Upper lobe of left lung (tissue), 6 donors: ENCODE results near the gene TBC1D9. TPM values are rescaled to one million over a fixed set of nuclear protein-coding genes. Genes with fewer than 3 reads are reported as not detected.

Source experiments
- ATAC-seq, 2 donors: fragments of 200-7000 bp; cut with Tn5 transposase; one replicate each; pipeline ENCODE4 v1.9.1; 2022; ENCODE audit warnings: mild to moderate bottlenecking in 2 of 2, moderate library complexity in 2 of 2; ENCODE audit not compliant: low FRiP score in 2 of 2
- DNase-seq, 2 donors: peaks; one replicate each; pipeline ENCODE4 v3.0.0-alpha.2; 2019 to 2020
- H3K27ac ChIP-seq, 4 donors: fragments of 200-600 bp; sonication (generic); one replicate each; pipeline ENCODE4 v1.5.1; 2016 to 2019
- H3K27me3 ChIP-seq, 4 donors: fragments of 200-600 bp; sonication (generic); one replicate each; pipeline ENCODE4 v1.5.1; 2017 to 2019
- H3K36me3 ChIP-seq, 4 donors: fragments of 200-600 bp; sonication (generic); one replicate each; pipeline ENCODE4 v1.5.1; 2016 to 2019
- H3K4me1 ChIP-seq, 4 donors: fragments of 200-600 bp; sonication (generic); one replicate each; pipeline ENCODE4 v1.5.1; 2018 to 2019
- H3K4me3 ChIP-seq, 4 donors: fragments of 200-600 bp; sonication (generic); one replicate each; pipeline ENCODE4 v1.5.1; 2017 to 2019; ENCODE audit warnings: mild to moderate bottlenecking in 2 of 4, moderate library complexity in 1 of 4
- H3K9me3 ChIP-seq, 4 donors: fragments of 200-600 bp; sonication (generic); one replicate each; pipeline ENCODE4 v1.5.1; 2018 to 2019
- CTCF ChIP-seq, 6 experiments: fragments of 450-650 bp in 4 of 6; fragments of 200-600 bp in 2 of 6; sonication (generic) in 2 of 6; IDR thresholded peaks; one replicate each; pipeline ENCODE4 v1.5.1; 2016 to 2019; ENCODE audit warnings: antibody characterized with exemption in 6 of 6
- EP300 ChIP-seq, 4 donors: sonication (generic); formaldehyde crosslinking; IDR thresholded peaks; one replicate each; pipeline ENCODE4 v1.5.1; 2017; ENCODE audit warnings: antibody characterized with exemption in 4 of 4, control low read depth in 2 of 4
- POLR2A ChIP-seq, 4 donors: fragments of 450-650 bp; IDR thresholded peaks; one replicate each; pipeline ENCODE4 v1.5.1; 2016 to 2017; ENCODE audit warnings: antibody characterized with exemption in 4 of 4, mild to moderate bottlenecking in 2 of 4
- POLR2AphosphoS5 ChIP-seq, 2 donors: sonication (generic); formaldehyde crosslinking; IDR thresholded peaks; one replicate each; pipeline ENCODE4 v1.5.1; 2017; ENCODE audit warnings: antibody characterized with exemption in 2 of 2
- WGBS, 2 donors: methylation state at CpG; one replicate each; pipeline ENCODE4 v1.1.5; 2017 to 2018; 5-methylcytosine and 5-hydroxymethylcytosine counted together
- total RNA-seq, 6 donors: library from RNA; depleted of rRNA in 4 of 6; stranded (reverse); fragments of >200 nt in 4 of 6; gene quantifications; one replicate each; pipeline versions ENCODE4 v1.1.0 to v1.2.1, GENCODE V29; 2016 to 2021
- donor health status: DM: no; HTN: no; CAD: no; lungs with moderate emphysema.
- donor health status: DM: no; HTN: yes; CAD: no; lungs with severe emphysema.

TBC1D9 gene
- total RNA-seq, 6 donors from 2014 or later = 33.7 to 41.9 (median 38.1) TPM

GRCh38 chr4:140702096-140702757 lies 54.0 kb downstream of the TBC1D9 start:
- TF ChIP-seq POLR2AphosphoS5 (IDR thresholded peaks at IDR 0.05) = no peak
- no peak for TF ChIP-seq EP300 (IDR thresholded peaks at IDR 0.05)
- no peak for TF ChIP-seq CTCF (IDR thresholded peaks at IDR 0.05)
- no peak for TF ChIP-seq POLR2A (IDR thresholded peaks at IDR 0.05)
- H3K36me3 ChIP-seq = no peaks in the 10 kb centered on the region
- 92 to 94% methylated on average over 6 of the region's 6 CpGs for WGBS, 2 donors

GRCh38 chr4:140701071-140701470 lies 55.1 kb downstream of the TBC1D9 start:
- no peak for ATAC-seq
- Histone ChIP-seq H3K4me1 (peaks cover 6 to 20% (median 12%) of the 10 kb centered on the region in 4 donors), H3K36me3 (no peaks in the 10 kb centered on the region), H3K27ac (no peak overlapping the region), H3K27me3 (no peaks in the 10 kb centered on the region), H3K4me3 (no peak overlapping the region), H3K9me3 (no peaks in the 10 kb centered on the region)
- no peak for DNase-seq
- TF ChIP-seq EP300 (IDR thresholded peaks at IDR 0.05) (no peak), POLR2A (IDR thresholded peaks at IDR 0.05) (no peak), POLR2AphosphoS5 (IDR thresholded peaks at IDR 0.05) (no peak), CTCF (IDR thresholded peaks at IDR 0.05) (no peak)
- WGBS, 2 donors = 89 to 90% methylated on average over 6 of the region's 6 CpGs

More at GRCh38 chr4:140702096-140702757, 54.0 kb downstream of the TBC1D9 start:
- Histone ChIP-seq H3K9me3 (no peaks in the 10 kb centered on the region), H3K27ac (no peak overlapping the region), H3K4me3 (no peak overlapping the region), H3K27me3 (no peaks in the 10 kb centered on the region), H3K4me1 (peaks cover 7 to 23% (median 17%) of the 10 kb centered on the region in 4 donors)
- DNase-seq = no peak
- no peak for ATAC-seq

GRCh38 chr4:140697709-140698560 lies 58.2 kb downstream of the TBC1D9 start:
- H3K9me3 ChIP-seq = no peaks in the 10 kb centered on the region
- ATAC-seq = peak in 1 of 2 donors; percentile 25
- no peak for DNase-seq
- peaks cover 0 to 11% (median 4%) of the 10 kb centered on the region in 4 donors for H3K4me1 ChIP-seq
- no peaks in the 10 kb centered on the region for H3K36me3 ChIP-seq
- H3K27ac ChIP-seq = peak overlapping the region in 1 of 4 donors; percentile 8
- TF ChIP-seq CTCF (IDR thresholded peaks at IDR 0.05) (no peak), POLR2AphosphoS5 (IDR thresholded peaks at IDR 0.05) (peak in 1 of 2 donors; percentile 7)
- 61 to 91% methylated on average over 15 to 16 of the region's 16 CpGs for WGBS, 2 donors
- H3K27me3 ChIP-seq = no peaks in the 10 kb centered on the region
- H3K4me3 ChIP-seq = no peak overlapping the region

GRCh38 chr4:140695483-140695882 lies 60.7 kb downstream of the TBC1D9 start:
- Histone ChIP-seq H3K9me3 (no peaks in the 10 kb centered on the region), H3K4me3 (no peak overlapping the region), H3K4me1 (peaks cover 11 to 18% (median 15%) of the 10 kb centered on the region in 4 donors), H3K36me3 (no peaks in the 10 kb centered on the region), H3K27ac (peak overlapping the region in 1 of 4 donors; percentile 9), H3K27me3 (no peaks in the 10 kb centered on the region)
- TF ChIP-seq CTCF (IDR thresholded peaks at IDR 0.05) (no peak), EP300 (IDR thresholded peaks at IDR 0.05) (no peak), POLR2A (IDR thresholded peaks at IDR 0.05) (no peak)
- DNase-seq (no peak), ATAC-seq (no peak)
